ENCODE results near the gene TREML2.

DNA sequence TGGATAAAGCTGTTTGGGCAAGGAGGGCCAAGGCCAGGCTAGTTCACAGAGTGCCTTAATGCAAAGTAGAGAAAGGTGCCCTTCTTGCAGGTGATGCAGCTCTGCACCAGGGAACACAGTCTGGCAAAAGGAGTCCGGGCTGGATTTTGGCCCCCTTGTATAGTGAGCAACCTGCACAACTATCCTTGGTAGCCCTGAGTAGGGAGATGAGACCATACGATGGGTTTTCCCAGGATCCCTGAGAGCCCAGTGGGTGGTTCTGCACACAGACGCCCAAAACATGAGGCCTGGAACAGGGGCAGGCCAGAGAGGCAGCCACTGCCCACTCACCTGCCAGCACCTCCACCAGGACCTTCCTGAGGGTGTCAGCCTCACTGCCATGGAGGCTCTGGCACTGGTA is 40.0 kb downstream of the TREML2 start:
- TF ChIP-seq CTCF (IDR thresholded peaks at IDR 0.05) (no peak), POLR2A (IDR thresholded peaks at IDR 0.05) (no peak)

All from vagina (tissue), 2 donors.